Superior temporal gyrus (tissue), 1 donor: Measurements from ENCODE around the gene GSN.

Experiments
- DNase-seq: peaks from one replicate; pipeline ENCODE4 v3.0.0-alpha.2; 2016; ENCODE audit errors: extremely low spot score

The GSN gene

DNA sequence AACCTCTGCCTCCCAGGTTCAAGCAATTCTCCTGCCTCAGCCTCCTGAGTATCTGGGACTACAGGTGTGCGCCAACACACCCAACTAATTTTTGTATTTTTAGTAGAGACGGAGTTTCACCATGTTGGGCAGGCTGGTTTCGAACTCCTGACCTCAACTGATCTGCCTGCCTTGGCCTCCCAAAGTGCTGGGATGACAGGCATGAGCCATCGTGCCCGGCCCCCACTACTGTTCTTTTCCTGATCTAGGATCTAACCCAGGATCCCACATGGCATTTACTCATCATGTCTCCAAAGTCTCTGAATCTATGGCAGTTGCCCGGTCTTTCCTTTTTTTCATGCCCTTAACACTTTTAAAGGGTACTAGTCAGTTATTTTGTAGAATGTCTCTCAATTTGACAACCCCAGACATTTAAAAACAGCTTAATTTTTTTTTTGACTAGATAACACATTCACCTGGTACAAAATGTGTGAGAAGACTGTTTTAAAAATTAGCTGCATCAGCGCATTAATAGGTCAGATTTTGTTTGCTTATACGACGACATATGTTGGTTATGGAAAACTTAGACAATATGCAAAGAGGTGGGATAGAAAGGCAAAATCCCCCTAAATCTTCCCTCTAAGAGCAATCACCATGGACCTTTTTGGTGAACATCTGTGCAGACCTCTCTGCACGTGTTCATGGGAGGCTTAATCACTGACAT is 55.6 kb downstream of the GSN start:
- DNase-seq: no peak

DNA sequence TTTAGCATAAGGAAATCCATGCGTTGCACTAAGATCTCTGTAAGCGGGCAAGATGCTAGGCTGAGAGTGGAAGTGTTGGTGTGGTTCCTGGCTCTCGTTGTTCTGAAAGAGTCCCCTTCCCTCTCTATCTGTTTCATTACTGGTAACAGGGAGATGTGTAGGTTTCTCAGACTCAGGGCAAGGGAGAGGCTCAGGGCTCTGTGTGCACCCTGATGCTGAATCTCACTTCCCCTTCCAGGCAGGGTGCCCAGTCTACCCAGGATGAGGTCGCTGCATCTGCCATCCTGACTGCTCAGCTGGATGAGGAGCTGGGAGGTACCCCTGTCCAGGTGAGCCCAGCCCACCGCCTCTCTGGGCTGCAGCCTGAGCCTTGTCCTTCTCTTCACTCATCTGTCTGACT is 56.4 kb downstream of the GSN start:
- no peak for DNase-seq

DNA sequence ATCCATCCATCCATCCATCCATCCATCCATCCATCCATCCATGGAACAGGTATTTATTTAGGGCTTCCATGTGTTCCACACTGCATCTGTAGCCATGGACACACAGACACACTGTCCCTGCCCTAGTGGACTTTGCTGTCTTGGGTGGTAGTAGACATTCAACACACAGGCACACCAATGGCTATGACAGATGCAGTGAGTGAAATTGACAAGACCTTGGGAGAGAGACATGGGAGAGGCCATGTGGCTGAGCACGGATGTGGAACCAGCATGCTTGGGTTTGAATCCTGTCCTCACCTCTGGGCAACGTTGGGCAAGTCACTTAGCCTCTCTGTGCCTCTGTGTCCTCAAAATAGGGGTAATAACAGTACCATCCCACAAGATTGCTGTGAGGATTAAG is 56.8 kb downstream of the GSN start:
- no peak for DNase-seq

GRCh38 chr9:121325387-121325786 is 57.4 kb downstream of the GSN start:
- no peak for DNase-seq

- DNase-seq: no peak
Observed at GRCh38 chr9:121326130-121326838, 58.3 kb downstream of the GSN start.

DNA sequence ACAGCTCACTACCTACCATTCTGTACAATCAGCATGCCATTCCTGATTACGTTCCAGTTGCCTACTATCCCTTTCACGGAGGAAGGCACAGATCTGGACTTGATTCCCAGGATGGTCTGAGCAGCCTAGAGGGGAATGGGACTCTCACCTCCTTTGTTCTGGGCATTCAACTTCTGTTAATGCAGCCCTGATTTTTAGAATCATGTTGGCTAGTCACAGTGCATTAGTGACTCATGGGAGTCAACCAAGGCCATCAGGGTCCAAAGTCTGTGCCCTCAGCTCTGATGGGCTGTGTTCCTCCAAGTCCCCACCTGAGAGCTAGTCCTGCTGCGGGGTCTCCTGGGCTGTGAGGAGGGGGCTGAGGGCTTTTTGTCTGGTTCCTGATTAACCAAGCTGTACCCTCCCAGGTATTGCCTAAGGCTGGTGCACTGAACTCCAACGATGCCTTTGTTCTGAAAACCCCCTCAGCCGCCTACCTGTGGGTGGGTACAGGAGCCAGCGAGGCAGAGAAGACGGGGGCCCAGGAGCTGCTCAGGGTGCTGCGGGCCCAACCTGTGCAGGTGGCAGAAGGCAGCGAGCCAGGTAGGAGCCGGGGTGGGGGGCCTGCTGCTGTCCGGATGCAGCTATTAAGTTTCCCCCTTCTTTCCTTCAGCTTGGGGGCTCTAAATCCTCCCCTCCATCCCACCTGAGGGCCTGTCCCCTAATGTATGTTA is 59.1 kb downstream of the GSN start:
- no peak for DNase-seq

DNA sequence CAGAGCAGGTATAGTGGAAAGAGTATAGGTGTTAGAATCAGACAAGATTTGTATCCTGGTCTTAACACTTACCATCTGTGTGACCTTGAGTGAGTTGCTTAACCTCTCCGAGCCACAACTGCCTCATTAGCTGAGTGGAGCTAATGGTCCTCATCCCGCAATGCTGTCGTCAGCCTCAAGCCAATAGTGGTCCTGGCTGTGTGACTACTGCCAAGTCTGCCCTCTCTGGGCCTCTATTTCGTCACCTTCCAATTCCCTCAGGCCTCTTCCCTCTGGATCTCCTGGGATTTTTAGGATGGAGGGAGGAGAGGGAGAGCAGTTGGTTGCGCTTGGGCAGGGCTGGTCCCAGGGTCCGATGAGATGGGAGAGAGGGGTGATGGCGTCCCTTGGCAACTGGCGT is 60.5 kb downstream of the GSN start:
- DNase-seq: no peak

- no peak for DNase-seq
Observed at GRCh38 chr9:121328876-121329681, 61.1 kb downstream of the GSN start.

DNA sequence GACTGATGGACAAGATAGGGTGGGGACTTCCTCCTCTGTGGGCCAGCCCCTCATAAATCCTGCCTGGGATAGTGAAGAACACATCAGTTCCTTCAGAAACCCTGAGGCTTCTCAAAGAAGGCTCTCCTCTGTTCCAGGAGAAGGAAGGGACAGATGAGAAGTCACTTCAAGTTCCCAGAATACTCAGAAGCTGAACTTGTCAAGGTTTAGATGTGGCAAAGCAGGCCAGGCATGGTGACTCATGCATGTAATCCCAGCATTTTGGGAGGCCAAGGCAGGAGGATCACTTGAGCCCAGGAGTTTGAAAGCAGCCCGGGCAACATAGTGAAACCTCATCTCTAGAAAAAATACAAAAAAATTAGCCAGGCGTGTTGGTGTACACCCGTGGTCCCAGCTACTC is 63.6 kb downstream of the GSN start:
- no peak for DNase-seq

- no peak for DNase-seq
Observed at GRCh38 chr9:121331992-121332685, 64.2 kb downstream of the GSN start.

GRCh38 chr9:121333950-121334773 is 66.2 kb downstream of the GSN start:
- no peak for DNase-seq

GRCh38 chr9:121336665-121337064 is 68.7 kb downstream of the GSN start:
- DNase-seq: no peak

DNA sequence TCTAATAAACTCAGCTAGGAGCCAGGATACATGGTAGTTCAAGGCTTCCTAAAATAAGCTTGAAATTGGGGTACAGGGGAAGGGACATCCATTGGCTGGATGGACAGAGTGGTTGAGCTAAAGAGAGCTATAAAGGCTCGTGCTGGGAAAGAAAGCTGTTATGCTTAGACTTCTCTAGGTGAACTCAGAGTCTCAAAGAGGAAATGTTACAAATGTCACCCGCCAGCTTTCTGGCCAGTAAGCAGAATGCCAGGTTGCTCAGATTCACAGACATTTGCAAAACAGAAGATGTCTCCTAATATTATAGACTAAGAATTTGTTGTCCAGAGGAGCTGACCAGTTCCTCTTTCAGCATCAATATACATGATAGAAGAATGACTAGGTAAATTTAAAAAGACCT is 71.5 kb downstream of the GSN start:
- DNase-seq: no peak

GRCh38 chr9:121340676-121341392 is 72.9 kb downstream of the GSN start:
- no peak for DNase-seq

DNA sequence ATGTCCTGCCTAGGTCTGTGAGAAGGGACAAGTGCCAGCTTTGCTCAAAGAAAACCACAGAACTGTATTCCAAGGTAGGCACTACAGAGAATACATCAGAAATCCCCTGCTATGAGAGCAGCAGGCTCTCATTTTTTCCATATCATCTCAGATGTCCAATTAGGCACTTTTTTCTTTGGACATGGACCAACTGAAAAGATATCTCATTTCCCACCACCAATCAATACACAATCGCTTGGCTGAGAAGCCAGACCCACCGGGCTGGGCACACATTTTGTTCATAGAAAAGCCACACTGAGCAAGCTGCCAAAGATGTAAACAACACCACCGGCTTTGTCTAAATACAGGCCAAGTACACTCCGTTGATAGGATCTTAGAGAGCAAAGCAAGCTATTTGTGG is 76.2 kb downstream of the GSN start:
- no peak for DNase-seq

DNA sequence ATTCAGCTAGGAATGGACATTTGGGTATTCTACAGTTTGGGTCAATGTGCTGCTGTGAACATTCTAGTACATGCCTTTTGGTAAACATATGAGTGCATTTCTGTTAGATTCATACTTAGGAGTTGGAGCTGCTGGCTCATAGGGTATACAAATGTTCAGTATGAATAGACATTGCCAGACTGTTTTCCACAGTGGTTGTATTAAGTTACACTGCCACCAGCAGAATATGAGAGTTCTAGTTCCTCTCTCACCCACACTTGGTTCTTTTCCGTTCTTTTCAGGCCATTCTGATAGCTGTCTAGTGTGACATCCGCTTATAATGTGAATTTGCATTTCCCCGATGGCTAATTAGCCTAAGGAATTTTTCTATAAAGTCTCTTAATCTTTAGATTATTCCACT is 77.1 kb downstream of the GSN start:
- DNase-seq: no peak

DNA sequence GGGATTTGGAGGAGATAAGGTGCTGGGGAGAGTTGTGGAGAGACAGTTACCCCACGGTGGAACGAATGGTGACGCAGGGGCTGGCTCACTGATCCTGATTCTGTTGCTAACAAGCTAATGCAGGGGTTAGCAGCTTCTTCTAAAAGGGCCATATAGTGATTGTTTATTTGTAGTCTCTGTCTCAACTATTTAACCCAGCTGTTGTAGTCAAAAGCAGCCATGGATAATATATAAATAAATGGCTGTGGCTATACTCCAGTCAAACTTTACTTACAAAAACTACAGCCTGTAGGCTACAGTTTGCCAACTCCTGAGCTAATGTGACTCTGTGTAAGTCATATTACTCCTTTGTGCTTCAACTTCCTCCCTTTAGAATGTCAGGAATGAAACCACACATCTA is 80.3 kb downstream of the GSN start:
- no peak for DNase-seq

GRCh38 chr9:121349009-121349408 is 81.0 kb downstream of the GSN start:
- no peak for DNase-seq

DNA sequence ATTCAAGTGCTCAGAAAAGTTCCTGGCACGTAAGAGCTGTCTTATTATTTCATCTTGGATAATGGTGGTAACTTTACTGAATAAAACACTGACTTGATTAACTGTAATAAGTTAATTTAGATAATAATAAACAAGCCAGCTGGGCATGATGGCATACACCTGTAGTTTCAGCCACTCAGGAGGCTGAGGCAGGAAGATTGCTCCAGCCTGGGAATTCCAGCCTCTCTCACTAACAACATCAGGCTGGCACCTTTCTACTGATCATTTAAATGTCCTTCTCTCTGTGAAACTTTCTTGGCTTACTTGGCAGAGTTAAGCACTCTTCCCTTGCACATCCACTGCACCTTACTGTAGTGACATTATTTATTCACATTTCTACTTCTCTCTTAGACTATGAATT is 82.1 kb downstream of the GSN start:
- DNase-seq: no peak

DNA sequence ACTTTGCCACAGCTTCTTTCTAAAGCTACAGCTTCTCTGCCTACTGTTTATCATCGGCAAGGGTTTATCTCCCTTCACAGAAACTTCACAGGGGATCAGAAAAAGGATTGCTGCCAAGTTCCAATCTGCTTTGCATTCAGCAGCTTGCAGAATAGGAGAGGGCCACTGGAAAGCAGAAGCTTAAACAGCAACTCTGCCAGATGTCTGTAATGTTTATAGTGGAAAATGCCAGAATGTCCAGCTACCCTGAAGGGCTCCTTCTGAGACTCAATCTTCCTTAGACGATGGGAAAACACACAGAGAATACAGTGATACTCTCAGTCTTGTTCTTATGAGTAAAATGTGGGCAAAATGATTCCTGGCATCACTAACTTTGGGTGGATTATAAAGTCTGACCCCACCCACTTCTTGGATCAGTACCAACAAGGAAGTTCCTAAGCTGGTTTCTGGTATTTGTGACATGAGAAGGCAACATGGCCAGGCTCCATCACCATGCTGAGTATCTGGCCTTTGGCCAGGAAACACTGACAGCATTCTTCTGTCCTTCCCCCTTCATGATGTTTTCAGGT is 83.1 kb downstream of the GSN start:
- DNase-seq: peak; percentile 71
